Measurements from ENCODE around the gene SCARB1. TPM values are rescaled to one million over a fixed set of nuclear protein-coding genes. Genes with fewer than 3 reads are reported as not detected.

The SCARB1 gene
- total RNA-seq, 1 donor from 2014 or later: 16.9 TPM

GRCh38 chr12:124756166-124756565, 107.5 kb downstream of the SCARB1 start:
- H3K4me3 Mint-ChIP-seq (ENCODE audit: unreplicated experiment): no peak overlapping the region
- H3K27ac Mint-ChIP-seq (ENCODE audit: unreplicated experiment): no peak overlapping the region
- no peak for TF ChIP-seq CTCF (IDR thresholded peaks at IDR 0.05; ENCODE audit: unreplicated experiment)
- no peaks in the 10 kb centered on the region for H3K9me3 Mint-ChIP-seq (ENCODE audit: unreplicated experiment)
- no peaks in the 10 kb centered on the region for H3K36me3 Mint-ChIP-seq (ENCODE audit: low read depth, unreplicated experiment)
- H3K27me3 Mint-ChIP-seq (ENCODE audit: unreplicated experiment): peaks cover 13% of the 10 kb centered on the region
- H3K4me1 Mint-ChIP-seq (ENCODE audit: unreplicated experiment): peaks cover 4% of the 10 kb centered on the region
- no peak for DNase-seq (ENCODE audit: low spot score)

GRCh38 chr12:124755801-124756148, 107.9 kb downstream of the SCARB1 start:
- H3K4me1 Mint-ChIP-seq (ENCODE audit: unreplicated experiment): peaks cover 4% of the 10 kb centered on the region
- H3K4me3 Mint-ChIP-seq (ENCODE audit: unreplicated experiment): no peak overlapping the region

GRCh38 chr12:124754949-124755800, 108.5 kb downstream of the SCARB1 start:
- TF ChIP-seq CTCF (IDR thresholded peaks at IDR 0.05; ENCODE audit: unreplicated experiment): no peak
- H3K4me1 Mint-ChIP-seq (ENCODE audit: unreplicated experiment): peaks cover 4% of the 10 kb centered on the region
- DNase-seq (ENCODE audit: low spot score): no peak
- no peak overlapping the region for H3K27ac Mint-ChIP-seq (ENCODE audit: unreplicated experiment)
- peaks cover 11% of the 10 kb centered on the region for H3K27me3 Mint-ChIP-seq (ENCODE audit: unreplicated experiment)
- H3K4me3 Mint-ChIP-seq (ENCODE audit: unreplicated experiment): no peak overlapping the region
- H3K36me3 Mint-ChIP-seq (ENCODE audit: low read depth, unreplicated experiment): no peaks in the 10 kb centered on the region
- no peaks in the 10 kb centered on the region for H3K9me3 Mint-ChIP-seq (ENCODE audit: unreplicated experiment)

More at GRCh38 chr12:124755801-124756148, 107.9 kb downstream of the SCARB1 start:
- Mint-ChIP-seq H3K9me3 (ENCODE audit: unreplicated experiment) (no peaks in the 10 kb centered on the region), H3K27ac (ENCODE audit: unreplicated experiment) (no peak overlapping the region), H3K27me3 (ENCODE audit: unreplicated experiment) (peaks cover 13% of the 10 kb centered on the region), H3K36me3 (ENCODE audit: low read depth, unreplicated experiment) (no peaks in the 10 kb centered on the region)
- no peak for TF ChIP-seq CTCF (IDR thresholded peaks at IDR 0.05; ENCODE audit: unreplicated experiment)
- DNase-seq (ENCODE audit: low spot score): no peak

- H3K36me3 Mint-ChIP-seq (ENCODE audit: low read depth, unreplicated experiment): no peaks in the 10 kb centered on the region
- peaks cover 4% of the 10 kb centered on the region for H3K4me1 Mint-ChIP-seq (ENCODE audit: unreplicated experiment)
- H3K27me3 Mint-ChIP-seq (ENCODE audit: unreplicated experiment): peaks cover 10% of the 10 kb centered on the region
- TF ChIP-seq CTCF (IDR thresholded peaks at IDR 0.05; ENCODE audit: unreplicated experiment): no peak
- no peak for DNase-seq (ENCODE audit: low spot score)
- H3K4me3 Mint-ChIP-seq (ENCODE audit: unreplicated experiment): no peak overlapping the region
- H3K27ac Mint-ChIP-seq (ENCODE audit: unreplicated experiment): no peak overlapping the region
- no peaks in the 10 kb centered on the region for H3K9me3 Mint-ChIP-seq (ENCODE audit: unreplicated experiment)
These were observed 109.2 kb downstream of the SCARB1 start for GRCh38 chr12:124754491-124754890.

GRCh38 chr12:124753993-124754392, 109.7 kb downstream of the SCARB1 start:
- no peak for TF ChIP-seq CTCF (IDR thresholded peaks at IDR 0.05; ENCODE audit: unreplicated experiment)
- Mint-ChIP-seq H3K9me3 (ENCODE audit: unreplicated experiment) (no peaks in the 10 kb centered on the region), H3K4me1 (ENCODE audit: unreplicated experiment) (peaks cover 4% of the 10 kb centered on the region), H3K27ac (ENCODE audit: unreplicated experiment) (no peak overlapping the region), H3K27me3 (ENCODE audit: unreplicated experiment) (peaks cover 6% of the 10 kb centered on the region), H3K36me3 (ENCODE audit: low read depth, unreplicated experiment) (no peaks in the 10 kb centered on the region), H3K4me3 (ENCODE audit: unreplicated experiment) (no peak overlapping the region)
- no peak for DNase-seq (ENCODE audit: low spot score)

Measured in endothelial cell (in vitro differentiated cells).